ENCODE results near the gene SFTA2.

DNA sequence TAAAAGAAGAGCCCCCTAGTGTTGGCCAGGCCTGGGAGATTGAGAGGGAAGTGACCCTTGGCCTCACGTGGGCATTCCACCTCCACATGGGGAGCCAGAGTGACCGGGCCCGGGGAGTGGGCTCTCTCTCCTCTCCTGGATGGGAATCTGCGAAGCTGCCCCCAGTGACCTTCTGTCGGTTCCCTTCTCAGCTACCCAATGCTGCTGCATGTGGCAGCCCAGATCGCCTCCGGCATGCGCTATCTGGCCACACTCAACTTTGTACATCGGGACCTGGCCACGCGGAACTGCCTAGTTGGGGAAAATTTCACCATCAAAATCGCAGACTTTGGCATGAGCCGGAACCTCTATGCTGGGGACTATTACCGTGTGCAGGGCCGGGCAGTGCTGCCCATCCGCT is 34.1 kb downstream of the SFTA2 start:
- TF ChIP-seq, protein P1, sequence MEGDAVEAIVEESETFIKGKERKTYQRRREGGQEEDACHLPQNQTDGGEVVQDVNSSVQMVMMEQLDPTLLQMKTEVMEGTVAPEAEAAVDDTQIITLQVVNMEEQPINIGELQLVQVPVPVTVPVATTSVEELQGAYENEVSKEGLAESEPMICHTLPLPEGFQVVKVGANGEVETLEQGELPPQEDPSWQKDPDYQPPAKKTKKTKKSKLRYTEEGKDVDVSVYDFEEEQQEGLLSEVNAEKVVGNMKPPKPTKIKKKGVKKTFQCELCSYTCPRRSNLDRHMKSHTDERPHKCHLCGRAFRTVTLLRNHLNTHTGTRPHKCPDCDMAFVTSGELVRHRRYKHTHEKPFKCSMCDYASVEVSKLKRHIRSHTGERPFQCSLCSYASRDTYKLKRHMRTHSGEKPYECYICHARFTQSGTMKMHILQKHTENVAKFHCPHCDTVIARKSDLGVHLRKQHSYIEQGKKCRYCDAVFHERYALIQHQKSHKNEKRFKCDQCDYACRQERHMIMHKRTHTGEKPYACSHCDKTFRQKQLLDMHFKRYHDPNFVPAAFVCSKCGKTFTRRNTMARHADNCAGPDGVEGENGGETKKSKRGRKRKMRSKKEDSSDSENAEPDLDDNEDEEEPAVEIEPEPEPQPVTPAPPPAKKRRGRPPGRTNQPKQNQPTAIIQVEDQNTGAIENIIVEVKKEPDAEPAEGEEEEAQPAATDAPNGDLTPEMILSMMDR (IDR thresholded peaks at IDR 0.05) = no peak
- TF ChIP-seq POLR2A (IDR thresholded peaks at IDR 0.05) = no peak
